Nephron progenitor cell (in vitro differentiated cells): ENCODE measurements around the gene NUP35.

Source experiments
- DNase-seq: peaks from one replicate; pipeline ENCODE4 v3.0.0; 2021
- H3K27ac Mint-ChIP-seq: 2 replicates; pipeline ENCODE4 v1.8.0; 2021; ENCODE audit warnings: mild to moderate bottlenecking, moderate library complexity, mixed read lengths
- H3K27me3 Mint-ChIP-seq: 2 replicates; pipeline ENCODE4 v1.8.0; 2021; ENCODE audit warnings: mild to moderate bottlenecking, low read depth, mixed read lengths; ENCODE audit not compliant: poor library complexity
- H3K36me3 Mint-ChIP-seq: 2 replicates; pipeline ENCODE4 v1.8.0; 2021; ENCODE audit warnings: low read depth, mixed read lengths
- H3K4me1 Mint-ChIP-seq: 2 replicates; pipeline ENCODE4 v1.8.0; 2021; ENCODE audit warnings: mixed read lengths
- H3K4me3 Mint-ChIP-seq: 2 replicates; pipeline ENCODE4 v1.8.0; 2021; ENCODE audit warnings: mild to moderate bottlenecking, moderate library complexity, mixed read lengths
- H3K9me3 Mint-ChIP-seq: 2 replicates; pipeline ENCODE4 v1.8.0; 2021; ENCODE audit warnings: mild to moderate bottlenecking, moderate library complexity, mixed read lengths
- CTCF ChIP-seq: fragments of 200-600 bp; sonication (generic); IDR thresholded peaks from 2 replicates; pipeline ENCODE4 v1.5.0; 2021; ENCODE audit warnings: antibody characterized with exemption

The NUP35 gene

GRCh38 chr2:183105402-183106134, 18.7 kb upstream of the NUP35 start:
- Mint-ChIP-seq H3K27me3 (no peaks in the 10 kb centered on the region), H3K36me3 (no peaks in the 10 kb centered on the region), H3K9me3 (peaks cover 9% of the 10 kb centered on the region), H3K4me1 (no peaks in the 10 kb centered on the region), H3K4me3 (no peak overlapping the region), H3K27ac (peak overlapping the region; percentile 45)
- DNase-seq: no peak
- no peak for TF ChIP-seq CTCF

- TF ChIP-seq CTCF: no peak
- Mint-ChIP-seq H3K4me1 (no peaks in the 10 kb centered on the region), H3K27ac (no peak overlapping the region), H3K4me3 (no peak overlapping the region), H3K36me3 (no peaks in the 10 kb centered on the region), H3K27me3 (peaks cover 19% of the 10 kb centered on the region), H3K9me3 (no peaks in the 10 kb centered on the region)
- DNase-seq: no peak
These were observed 11.7 kb upstream of the NUP35 start for GRCh38 chr2:183112577-183112976.

GRCh38 chr2:183113630-183114029, 10.6 kb upstream of the NUP35 start:
- TF ChIP-seq CTCF: no peak
- Mint-ChIP-seq H3K27ac (no peak overlapping the region), H3K36me3 (no peaks in the 10 kb centered on the region), H3K4me3 (no peak overlapping the region), H3K27me3 (peaks cover 19% of the 10 kb centered on the region), H3K9me3 (no peaks in the 10 kb centered on the region), H3K4me1 (no peaks in the 10 kb centered on the region)
- no peak for DNase-seq

- H3K4me3 Mint-ChIP-seq: no peak overlapping the region
- H3K9me3 Mint-ChIP-seq: no peaks in the 10 kb centered on the region
- no peak overlapping the region for H3K27ac Mint-ChIP-seq
- no peak for DNase-seq
- no peaks in the 10 kb centered on the region for H3K4me1 Mint-ChIP-seq
- no peaks in the 10 kb centered on the region for H3K36me3 Mint-ChIP-seq
- no peak for TF ChIP-seq CTCF
- peaks cover 16% of the 10 kb centered on the region for H3K27me3 Mint-ChIP-seq
These were observed 7.0 kb upstream of the NUP35 start for GRCh38 chr2:183117226-183117625.

GRCh38 chr2:183123117-183123958, 905 bp upstream of the NUP35 start:
- H3K4me3 Mint-ChIP-seq: peak overlapping the region; percentile 96
- peak overlapping the region; percentile 99 for H3K27ac Mint-ChIP-seq
- H3K9me3 Mint-ChIP-seq: no peaks in the 10 kb centered on the region
- H3K36me3 Mint-ChIP-seq: peaks cover 3% of the 10 kb centered on the region
- no peak for TF ChIP-seq CTCF
- H3K4me1 Mint-ChIP-seq: peaks cover 27% of the 10 kb centered on the region
- no peak for DNase-seq
- no peaks in the 10 kb centered on the region for H3K27me3 Mint-ChIP-seq
